ENCODE results near the gene DDX51.

DDX51 gene

GRCh38 chr12:132167611-132168310, 23.6 kb upstream of the DDX51 start:
- no peak for DNase-seq (ENCODE audit: low read depth in 2 of 2)

GRCh38 chr12:132166801-132167591, 22.9 kb upstream of the DDX51 start:
- DNase-seq (ENCODE audit: low read depth in 2 of 2): no peak

- DNase-seq (ENCODE audit: low read depth in 2 of 2): no peak
These were observed 22.0 kb upstream of the DDX51 start for GRCh38 chr12:132166093-132166492.

- DNase-seq (ENCODE audit: low read depth in 2 of 2): no peak
These were observed 21.5 kb upstream of the DDX51 start for GRCh38 chr12:132165584-132165983.

- DNase-seq (ENCODE audit: low read depth in 2 of 2): no peak
These were observed 20.3 kb upstream of the DDX51 start for GRCh38 chr12:132164426-132164825.

GRCh38 chr12:132163911-132164288, 19.8 kb upstream of the DDX51 start:
- no peak for DNase-seq (ENCODE audit: low read depth in 2 of 2)

GRCh38 chr12:132163041-132163910, 19.2 kb upstream of the DDX51 start:
- no peak for DNase-seq (ENCODE audit: low read depth in 2 of 2)

- DNase-seq (ENCODE audit: low read depth in 2 of 2): no peak
These were observed 18.5 kb upstream of the DDX51 start for GRCh38 chr12:132162508-132163031.

- DNase-seq (ENCODE audit: low read depth in 2 of 2): no peak
These were observed 17.8 kb upstream of the DDX51 start for GRCh38 chr12:132161796-132162507.

GRCh38 chr12:132161036-132161781, 17.1 kb upstream of the DDX51 start:
- no peak for DNase-seq (ENCODE audit: low read depth in 2 of 2)

- DNase-seq (ENCODE audit: low read depth in 2 of 2): no peak
These were observed 16.5 kb upstream of the DDX51 start for GRCh38 chr12:132160601-132161035.

- no peak for DNase-seq (ENCODE audit: low read depth in 2 of 2)
These were observed 15.9 kb upstream of the DDX51 start for GRCh38 chr12:132160016-132160415.

- no peak for DNase-seq (ENCODE audit: low read depth in 2 of 2)
These were observed 15.5 kb upstream of the DDX51 start for GRCh38 chr12:132159555-132160003.

- no peak for DNase-seq (ENCODE audit: low read depth in 2 of 2)
These were observed 14.8 kb upstream of the DDX51 start for GRCh38 chr12:132158677-132159554.

GRCh38 chr12:132157733-132158409, 13.8 kb upstream of the DDX51 start:
- no peak for DNase-seq (ENCODE audit: low read depth in 2 of 2)

- no peak for DNase-seq (ENCODE audit: low read depth in 2 of 2)
These were observed 12.6 kb upstream of the DDX51 start for GRCh38 chr12:132156573-132157325.

- DNase-seq (ENCODE audit: low read depth in 2 of 2): no peak
These were observed 11.9 kb upstream of the DDX51 start for GRCh38 chr12:132155771-132156572.

Measured in stimulated activated CD8-positive, alpha-beta memory T cell treated with anti-CD3 and anti-CD28 coated beads, Interleukin-2, amount 100 ng/mL, for 48 hours (primary cell).